BLaER1 (cell line): ENCODE measurements around the gene LOX.
A peak's percentile ranks its signal among the peaks of the same experiment; 100 is the strongest.

ENCODE experiments used
- H3K27ac ChIP-seq: shearing (Covaris generic); formaldehyde crosslinking; 2 replicates; pipeline ENCODE4 v1.8.1; 2022
- H3K27me3 ChIP-seq: shearing (Covaris generic); formaldehyde crosslinking; 2 replicates; pipeline ENCODE4 v1.8.1; 2022
- H3K36me3 ChIP-seq: shearing (Covaris generic); formaldehyde crosslinking; 2 replicates; pipeline ENCODE4 v1.8.1; 2022
- H3K4me1 ChIP-seq: shearing (Covaris generic); formaldehyde crosslinking; 2 replicates; pipeline ENCODE4 v1.8.1; 2022
- H3K4me2 ChIP-seq: shearing (Covaris generic); formaldehyde crosslinking; 2 replicates; pipeline ENCODE4 v1.8.1; 2022
- H3K4me3 ChIP-seq: shearing (Covaris generic); formaldehyde crosslinking; 2 replicates; pipeline ENCODE4 v1.8.1; 2022
- H3K9ac ChIP-seq: shearing (Covaris generic); formaldehyde crosslinking; 2 replicates; pipeline ENCODE4 v1.8.1; 2022
- H3K9me3 ChIP-seq: shearing (Covaris generic); formaldehyde crosslinking; 2 replicates; pipeline ENCODE4 v1.8.1; 2022
- H4K20me1 ChIP-seq: shearing (Covaris generic); formaldehyde crosslinking; 2 replicates; pipeline ENCODE4 v1.8.1; 2022
- Cebpa-rat ChIP-seq: shearing (Covaris generic); IDR thresholded peaks from 2 replicates; pipeline ENCODE4 v1.8.1; 2022

The LOX gene

GRCh38 chr5:122056913-122057312 is 21.1 kb downstream of the LOX start:
- Histone ChIP-seq H3K9me3 (no peaks in the 10 kb centered on the region), H3K4me1 (peaks cover 17% of the 10 kb centered on the region), H3K27me3 (no peaks in the 10 kb centered on the region), H3K27ac (no peak overlapping the region), H3K36me3 (no peaks in the 10 kb centered on the region), H3K4me3 (no peak overlapping the region), H4K20me1 (no peaks in the 10 kb centered on the region), H3K9ac (no peak overlapping the region), H3K4me2 (no peak overlapping the region)
- no peak for TF ChIP-seq Cebpa-rat

- H3K9ac ChIP-seq = no peak overlapping the region
- H3K4me3 ChIP-seq = no peak overlapping the region
- H3K27me3 ChIP-seq = no peaks in the 10 kb centered on the region
- no peaks in the 10 kb centered on the region for H3K36me3 ChIP-seq
- H3K4me2 ChIP-seq = peak overlapping the region; percentile 50
- TF ChIP-seq Cebpa-rat = no peak
- H4K20me1 ChIP-seq = no peaks in the 10 kb centered on the region
- peak overlapping the region; percentile 37; the same call in 1 of the 2 replicates for H3K27ac ChIP-seq
- H3K9me3 ChIP-seq = no peaks in the 10 kb centered on the region
- H3K4me1 ChIP-seq = peaks cover 17% of the 10 kb centered on the region
Observed at GRCh38 chr5:122054266-122054665, 23.8 kb downstream of the LOX start.

- Histone ChIP-seq H3K27ac (peak overlapping the region; percentile 37; the same call in 1 of the 2 replicates), H3K27me3 (no peaks in the 10 kb centered on the region), H3K4me1 (peaks cover 17% of the 10 kb centered on the region), H4K20me1 (no peaks in the 10 kb centered on the region), H3K36me3 (no peaks in the 10 kb centered on the region), H3K9ac (no peak overlapping the region), H3K4me2 (peak overlapping the region; percentile 50), H3K9me3 (no peaks in the 10 kb centered on the region), H3K4me3 (no peak overlapping the region)
- TF ChIP-seq Cebpa-rat = no peak
Observed at GRCh38 chr5:122053181-122054109, 24.6 kb downstream of the LOX start.

GRCh38 chr5:122051569-122051968 is 26.5 kb downstream of the LOX start:
- Histone ChIP-seq H3K4me2 (no peak overlapping the region), H4K20me1 (no peaks in the 10 kb centered on the region), H3K36me3 (no peaks in the 10 kb centered on the region), H3K4me1 (peaks cover 17% of the 10 kb centered on the region), H3K4me3 (no peak overlapping the region), H3K9me3 (no peaks in the 10 kb centered on the region), H3K27me3 (no peaks in the 10 kb centered on the region), H3K27ac (no peak overlapping the region), H3K9ac (no peak overlapping the region)
- TF ChIP-seq Cebpa-rat = no peak

- H3K9me3 ChIP-seq = peaks cover under 1% of the 10 kb centered on the region; the same call in 1 of the 2 replicates
- H3K4me3 ChIP-seq = no peak overlapping the region
- no peak for TF ChIP-seq Cebpa-rat
- H3K36me3 ChIP-seq = no peaks in the 10 kb centered on the region
- peaks cover 17% of the 10 kb centered on the region for H3K4me1 ChIP-seq
- no peaks in the 10 kb centered on the region for H3K27me3 ChIP-seq
- no peak overlapping the region for H3K4me2 ChIP-seq
- H3K9ac ChIP-seq = no peak overlapping the region
- H4K20me1 ChIP-seq = no peaks in the 10 kb centered on the region
- H3K27ac ChIP-seq = no peak overlapping the region
Observed at GRCh38 chr5:122050959-122051358, 27.1 kb downstream of the LOX start.

GRCh38 chr5:122040636-122041302 is 37.3 kb downstream of the LOX start:
- H3K9ac ChIP-seq = no peak overlapping the region
- H3K27ac ChIP-seq = no peak overlapping the region
- H3K27me3 ChIP-seq = no peaks in the 10 kb centered on the region
- no peak overlapping the region for H3K4me2 ChIP-seq
- H3K9me3 ChIP-seq = peaks cover 11% of the 10 kb centered on the region
- H3K4me1 ChIP-seq = peaks cover 7% of the 10 kb centered on the region; the same call in 1 of the 2 replicates
- H4K20me1 ChIP-seq = no peaks in the 10 kb centered on the region
- no peak for TF ChIP-seq Cebpa-rat
- peaks cover 8% of the 10 kb centered on the region; the same call in 1 of the 2 replicates for H3K36me3 ChIP-seq
- H3K4me3 ChIP-seq = no peak overlapping the region

GRCh38 chr5:122036326-122036725 is 41.7 kb downstream of the LOX start:
- H3K4me1 ChIP-seq = no peaks in the 10 kb centered on the region
- peaks cover 21% of the 10 kb centered on the region; the same call in 1 of the 2 replicates for H3K36me3 ChIP-seq
- no peaks in the 10 kb centered on the region for H3K9me3 ChIP-seq
- no peak for TF ChIP-seq Cebpa-rat
- H3K9ac ChIP-seq = no peak overlapping the region
- no peaks in the 10 kb centered on the region for H4K20me1 ChIP-seq
- H3K27me3 ChIP-seq = no peaks in the 10 kb centered on the region
- H3K4me3 ChIP-seq = no peak overlapping the region
- H3K27ac ChIP-seq = no peak overlapping the region
- H3K4me2 ChIP-seq = no peak overlapping the region

- peaks cover 25% of the 10 kb centered on the region; the same call in 1 of the 2 replicates for H3K36me3 ChIP-seq
- H3K4me1 ChIP-seq = no peaks in the 10 kb centered on the region
- no peak overlapping the region for H3K4me3 ChIP-seq
- no peaks in the 10 kb centered on the region for H4K20me1 ChIP-seq
- H3K4me2 ChIP-seq = no peak overlapping the region
- H3K27me3 ChIP-seq = no peaks in the 10 kb centered on the region
- no peak overlapping the region for H3K27ac ChIP-seq
- no peak for TF ChIP-seq Cebpa-rat
- H3K9me3 ChIP-seq = no peaks in the 10 kb centered on the region
- H3K9ac ChIP-seq = no peak overlapping the region
Observed at GRCh38 chr5:122035913-122036312, 42.1 kb downstream of the LOX start.

GRCh38 chr5:122031836-122032235 is 46.2 kb downstream of the LOX start:
- no peaks in the 10 kb centered on the region for H3K9me3 ChIP-seq
- no peak overlapping the region for H3K4me2 ChIP-seq
- no peak overlapping the region for H3K4me3 ChIP-seq
- no peak for TF ChIP-seq Cebpa-rat
- no peaks in the 10 kb centered on the region for H3K27me3 ChIP-seq
- H3K9ac ChIP-seq = no peak overlapping the region
- H3K4me1 ChIP-seq = no peaks in the 10 kb centered on the region
- H4K20me1 ChIP-seq = no peaks in the 10 kb centered on the region
- peaks cover 52% of the 10 kb centered on the region for H3K36me3 ChIP-seq
- H3K27ac ChIP-seq = no peak overlapping the region

- H3K4me3 ChIP-seq = no peak overlapping the region
- H3K9me3 ChIP-seq = no peaks in the 10 kb centered on the region
- no peaks in the 10 kb centered on the region for H4K20me1 ChIP-seq
- no peak for TF ChIP-seq Cebpa-rat
- no peak overlapping the region for H3K27ac ChIP-seq
- no peaks in the 10 kb centered on the region for H3K27me3 ChIP-seq
- H3K4me1 ChIP-seq = no peaks in the 10 kb centered on the region
- H3K36me3 ChIP-seq = peaks cover 51% of the 10 kb centered on the region
- no peak overlapping the region for H3K9ac ChIP-seq
- no peak overlapping the region for H3K4me2 ChIP-seq
Observed at GRCh38 chr5:122030251-122030650, 47.8 kb downstream of the LOX start.
